HG02852 (cell line): ENCODE measurements around the gene MRTFA.
A peak's percentile ranks its signal among the peaks of the same experiment; 100 is the strongest.
"Not testable (repeated sequence)": the region's sequence is repeated elsewhere in the genome, so short reads cannot be mapped to it uniquely, and the experiment has no call there.

Source experiments
- ATAC-seq: cut with Tn5 transposase; IDR thresholded peaks from one replicate; pipeline ENCODE4 v1.9.1; 2021; ENCODE audit warnings: mild to moderate bottlenecking, moderate library complexity; ENCODE audit not compliant: unreplicated experiment

MRTFA gene

GRCh38 chr22:40636380-40637182, at the start of gene MRTFA:
MRTFA (minus strand) TSS chr22:40636719.
- peak; percentile 89 for ATAC-seq

- ATAC-seq, result no peak
Measured at GRCh38 chr22:40685406-40685805, 48.9 kb upstream of the MRTFA start.

DNA sequence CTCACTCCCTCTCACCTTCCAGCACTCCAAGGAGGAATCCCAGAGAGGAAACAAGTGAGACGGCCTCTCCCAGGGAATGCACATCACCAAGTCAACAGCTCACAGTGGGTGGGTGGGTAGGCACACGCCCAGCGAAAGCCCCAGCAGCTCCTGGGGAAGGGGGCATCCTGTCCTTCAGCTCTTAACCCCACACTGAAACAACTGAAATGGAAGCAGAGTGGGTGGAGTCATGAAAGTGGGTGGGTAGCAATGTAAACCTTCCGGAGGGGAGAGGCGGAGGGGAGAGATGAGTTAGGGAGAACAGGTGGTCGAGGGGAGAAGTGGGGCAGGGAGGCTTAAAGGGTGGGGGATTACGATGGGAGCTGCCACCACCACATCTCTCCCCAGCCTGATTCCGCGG, 48.2 kb upstream of the MRTFA start:
- no peak for ATAC-seq

DNA sequence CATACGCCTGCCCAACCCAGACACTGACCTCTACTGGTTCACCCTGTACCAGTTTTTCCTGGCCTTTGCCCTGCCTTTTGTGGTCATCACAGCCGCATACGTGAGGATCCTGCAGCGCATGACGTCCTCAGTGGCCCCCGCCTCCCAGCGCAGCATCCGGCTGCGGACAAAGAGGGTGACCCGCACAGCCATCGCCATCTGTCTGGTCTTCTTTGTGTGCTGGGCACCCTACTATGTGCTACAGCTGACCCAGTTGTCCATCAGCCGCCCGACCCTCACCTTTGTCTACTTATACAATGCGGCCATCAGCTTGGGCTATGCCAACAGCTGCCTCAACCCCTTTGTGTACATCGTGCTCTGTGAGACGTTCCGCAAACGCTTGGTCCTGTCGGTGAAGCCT, 44.9 kb upstream of the MRTFA start:
- ATAC-seq, result no peak

- no peak for ATAC-seq
Measured at GRCh38 chr22:40680819-40681183, 44.3 kb upstream of the MRTFA start.

GRCh38 chr22:40679964-40680818, 43.7 kb upstream of the MRTFA start:
- no peak for ATAC-seq

DNA sequence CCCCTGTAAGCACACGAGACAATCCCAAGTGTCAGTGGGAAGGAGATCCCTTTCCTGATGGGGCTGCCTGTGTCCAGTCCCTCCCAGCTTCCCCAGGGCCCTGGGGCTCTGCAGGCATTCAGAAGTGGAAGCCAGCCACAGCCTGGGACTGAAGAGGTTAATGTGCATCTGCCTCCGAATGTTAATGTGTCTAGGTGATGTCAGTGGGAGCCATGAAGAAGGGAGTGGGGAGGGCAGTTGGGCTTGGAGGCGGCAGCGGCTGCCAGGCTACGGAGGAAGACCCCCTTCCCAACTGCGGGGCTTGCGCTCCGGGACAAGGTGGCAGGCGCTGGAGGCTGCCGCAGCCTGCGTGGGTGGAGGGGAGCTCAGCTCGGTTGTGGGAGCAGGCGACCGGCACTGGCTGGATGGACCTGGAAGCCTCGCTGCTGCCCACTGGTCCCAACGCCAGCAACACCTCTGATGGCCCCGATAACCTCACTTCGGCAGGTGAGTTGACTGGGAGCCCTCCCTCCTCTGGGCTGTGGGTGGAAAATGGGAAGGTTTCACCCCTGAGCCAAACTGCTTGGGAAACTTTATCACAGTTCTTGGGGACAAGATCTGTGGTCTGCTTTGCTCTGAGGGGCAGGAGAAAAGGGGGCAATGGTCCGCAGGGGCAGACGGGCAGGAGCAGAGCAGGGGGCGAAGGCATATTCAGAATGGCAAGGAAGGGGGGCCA, 42.9 kb upstream of the MRTFA start, which contains the start of gene MCHR1:
TSS of gene MCHR1 (plus strand) at position 236 of the 715 bp plus-strand sequence. CDS start at position 405, 169 bp downstream.
- ATAC-seq, result no peak

GRCh38 chr22:40678493-40679248, 42.2 kb upstream of the MRTFA start:
- ATAC-seq, result no peak

GRCh38 chr22:40676644-40677043, 40.1 kb upstream of the MRTFA start:
- ATAC-seq, result no peak

DNA sequence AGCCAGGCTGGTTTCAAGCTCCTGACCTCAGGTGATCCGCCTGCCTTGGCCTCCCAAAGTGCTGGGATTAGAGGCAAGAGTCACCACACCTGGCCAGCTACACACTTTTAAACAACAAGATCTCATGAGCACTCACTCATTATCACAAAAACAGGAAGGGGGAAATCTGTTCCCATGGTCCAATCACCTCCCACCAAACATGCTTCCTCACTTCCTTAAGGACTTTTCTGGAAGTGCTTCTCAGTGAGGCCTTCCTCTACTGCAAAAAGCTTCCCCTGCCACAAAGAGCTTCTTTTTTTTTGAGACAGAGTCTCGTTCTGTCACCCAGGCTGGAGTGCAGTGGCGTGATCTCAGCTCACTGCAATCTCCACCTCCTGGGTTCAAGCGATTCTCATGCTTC, 39.6 kb upstream of the MRTFA start:
- ATAC-seq, result not testable (repeated sequence)

DNA sequence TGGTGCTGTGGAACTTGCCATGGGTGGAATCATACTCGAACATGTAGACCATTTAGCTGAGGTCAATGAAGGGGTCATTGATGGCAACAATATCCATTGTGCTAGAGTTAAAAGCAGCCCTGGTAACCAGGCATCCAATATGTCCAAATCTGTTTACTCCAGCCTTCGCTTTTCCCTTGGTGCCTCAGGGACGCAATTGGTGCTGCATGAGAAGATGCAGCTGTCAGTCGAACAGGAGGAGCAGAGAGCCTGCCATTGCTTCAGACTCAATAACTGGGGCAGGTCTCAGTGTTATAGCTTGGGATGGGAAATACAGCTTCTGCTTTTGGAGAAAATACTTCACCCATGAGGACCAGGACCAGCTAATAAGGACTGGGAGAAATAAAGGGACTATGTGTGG, 37.8 kb upstream of the MRTFA start:
- ATAC-seq, result no peak

GRCh38 chr22:40673017-40673416, 36.5 kb upstream of the MRTFA start:
- no peak for ATAC-seq

- no peak for ATAC-seq
Measured at GRCh38 chr22:40671796-40672360, 35.4 kb upstream of the MRTFA start.

DNA sequence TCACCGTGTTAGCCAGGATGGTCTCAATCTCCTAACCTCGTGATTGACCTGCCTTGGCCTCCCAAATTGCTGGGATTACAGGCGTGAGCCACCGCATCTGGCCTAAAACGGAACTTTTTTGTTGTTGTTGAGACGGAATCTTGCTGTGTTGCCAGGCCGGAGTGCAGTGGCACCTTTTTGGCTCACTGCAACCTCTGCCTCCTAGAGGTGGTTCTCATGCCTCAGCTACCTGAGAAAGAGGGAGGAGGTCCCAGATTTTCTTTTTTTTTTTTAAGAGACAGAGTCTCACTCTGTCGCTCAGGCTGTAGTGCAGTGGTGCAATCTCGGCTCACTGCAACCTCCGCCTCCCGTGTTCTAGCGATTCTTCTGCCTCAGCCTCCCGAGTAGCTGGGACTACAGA, 34.9 kb upstream of the MRTFA start:
- no peak for ATAC-seq

GRCh38 chr22:40670058-40670457, 33.5 kb upstream of the MRTFA start:
- ATAC-seq, result no peak

GRCh38 chr22:40668611-40669411, 32.3 kb upstream of the MRTFA start:
- no peak for ATAC-seq

GRCh38 chr22:40666151-40666848, 29.8 kb upstream of the MRTFA start:
- no peak for ATAC-seq

- ATAC-seq, result no peak
Measured at GRCh38 chr22:40665312-40665711, 28.8 kb upstream of the MRTFA start.

DNA sequence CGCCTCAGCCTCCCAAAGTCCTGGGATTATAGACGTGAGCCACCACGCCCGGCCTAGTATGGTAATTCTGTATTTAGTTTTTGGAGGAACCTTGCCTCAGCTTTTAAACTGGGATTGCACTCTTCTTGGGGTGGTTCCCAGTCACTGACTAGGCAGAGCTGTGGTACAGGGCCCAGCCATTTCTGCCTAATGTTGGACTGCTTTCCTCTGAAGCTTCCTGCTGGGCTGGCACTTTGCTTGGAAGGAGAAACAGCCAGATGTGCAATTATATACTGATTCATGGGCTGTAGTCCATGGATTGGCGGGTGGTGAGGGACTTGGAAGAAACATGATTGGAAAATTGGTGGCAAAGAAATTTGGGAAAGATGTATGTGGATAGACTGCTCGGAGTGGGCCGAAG, 25.2 kb upstream of the MRTFA start:
- no peak for ATAC-seq
